ENCODE measurements around the gene PCID2.
"Not testable (repeated sequence)": the region's sequence is repeated elsewhere in the genome, so short reads cannot be mapped to it uniquely, and the experiment has no call there.

Gene PCID2

DNA sequence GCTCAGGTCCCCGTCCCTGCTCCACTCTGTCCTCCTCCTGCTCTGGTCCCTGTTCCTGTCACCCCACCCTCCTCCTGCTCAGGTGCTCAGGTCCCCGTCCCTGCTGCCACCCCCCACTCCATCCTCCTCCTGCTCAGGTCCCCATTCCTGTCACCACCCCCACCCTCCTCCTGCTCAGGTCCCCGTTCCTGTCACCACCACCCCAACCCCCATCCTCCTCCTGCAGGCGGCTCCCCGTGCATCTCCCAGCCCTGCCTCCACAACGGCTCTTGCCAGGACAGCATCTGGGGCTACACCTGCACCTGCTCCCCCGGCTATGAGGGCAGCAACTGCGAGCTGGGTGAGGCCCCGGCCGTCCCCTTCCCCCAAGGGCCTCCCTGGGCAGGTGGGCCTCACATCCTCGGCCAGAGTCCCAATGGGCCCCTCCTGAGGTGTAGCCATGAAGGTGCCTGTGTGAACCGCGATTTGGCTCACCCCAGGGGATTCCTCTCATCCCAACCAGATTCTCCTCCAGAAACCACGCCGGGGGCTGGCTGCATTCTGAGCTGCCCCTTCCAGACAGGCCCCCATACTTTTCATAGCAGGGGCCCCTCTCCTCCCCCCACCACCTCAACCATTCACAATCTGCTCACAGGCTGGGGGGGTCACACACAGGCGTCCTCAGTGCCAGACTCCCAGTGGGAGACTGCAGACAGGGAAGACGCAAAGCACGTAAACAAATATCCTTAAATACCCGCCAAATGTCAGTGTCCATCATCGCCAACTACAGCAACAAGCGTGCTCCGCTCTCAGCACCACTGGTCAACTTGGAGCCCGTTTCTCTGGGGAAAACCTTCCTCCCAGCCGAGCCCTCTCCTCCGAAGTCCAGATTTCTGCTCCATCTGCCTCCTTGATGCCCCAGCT, 45.4 kb downstream of the PCID2 start:
- no peak for DNase-seq

DNA sequence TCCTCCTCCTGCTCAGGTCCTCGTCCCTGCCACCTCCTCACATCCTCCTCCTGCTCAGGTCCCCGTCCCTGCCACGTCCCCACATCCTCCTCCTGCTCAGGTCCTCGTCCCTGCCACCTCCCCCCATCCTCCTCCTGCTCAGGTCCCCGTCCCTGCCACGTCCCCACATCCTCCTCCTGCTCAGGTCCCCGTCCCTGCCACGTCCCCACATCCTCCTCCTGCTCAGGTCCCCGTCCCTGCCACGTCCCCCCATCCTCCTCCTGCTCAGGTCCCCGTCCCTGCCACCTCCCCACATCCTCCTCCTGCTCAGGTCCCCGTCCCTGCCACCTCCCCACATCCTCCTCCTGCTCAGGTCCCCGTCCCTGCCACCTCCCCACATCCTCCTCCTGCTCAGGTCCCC, 46.5 kb downstream of the PCID2 start:
- not testable (repeated sequence) for DNase-seq

DNA sequence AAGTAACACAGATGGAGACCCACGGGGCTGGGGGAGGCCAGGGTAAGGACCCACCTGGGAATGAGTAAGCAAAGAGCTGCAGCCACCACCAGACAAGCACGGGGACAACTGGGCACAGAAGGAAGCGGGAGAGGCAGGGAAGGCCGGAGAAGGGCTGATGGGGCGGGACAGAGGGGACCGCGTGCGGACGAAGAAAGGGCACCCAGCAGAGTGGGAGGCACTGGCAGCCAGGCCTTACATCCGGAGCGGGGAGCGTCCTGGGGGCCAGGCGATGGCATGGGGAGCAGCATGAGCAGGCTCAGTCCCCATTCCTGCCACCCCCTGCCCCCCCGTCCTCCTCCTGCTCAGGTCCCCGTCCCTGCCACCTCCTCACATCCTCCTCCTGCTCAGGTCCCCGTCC, 47.0 kb downstream of the PCID2 start:
- no peak for DNase-seq

DNA sequence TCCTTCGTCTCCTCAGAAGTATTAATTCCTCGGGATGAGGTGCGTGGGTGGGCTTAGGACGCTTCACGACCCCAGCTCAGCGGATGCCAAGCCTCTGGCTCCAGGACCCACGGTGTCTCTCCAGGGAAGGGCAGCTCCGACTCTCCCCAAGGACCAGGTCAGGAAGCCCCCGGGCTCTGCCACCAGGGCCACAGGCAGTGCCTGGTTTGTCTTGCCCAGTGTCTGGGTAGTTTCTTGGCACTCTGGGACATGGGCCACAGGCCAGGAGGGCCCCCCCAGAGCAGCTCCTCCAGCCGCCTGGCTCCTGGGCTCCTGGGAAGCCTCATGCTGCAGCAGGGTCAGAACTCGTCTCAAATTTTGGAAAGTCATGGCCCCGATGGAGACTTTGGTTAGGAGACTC, 47.5 kb downstream of the PCID2 start:
- no peak for DNase-seq

DNA sequence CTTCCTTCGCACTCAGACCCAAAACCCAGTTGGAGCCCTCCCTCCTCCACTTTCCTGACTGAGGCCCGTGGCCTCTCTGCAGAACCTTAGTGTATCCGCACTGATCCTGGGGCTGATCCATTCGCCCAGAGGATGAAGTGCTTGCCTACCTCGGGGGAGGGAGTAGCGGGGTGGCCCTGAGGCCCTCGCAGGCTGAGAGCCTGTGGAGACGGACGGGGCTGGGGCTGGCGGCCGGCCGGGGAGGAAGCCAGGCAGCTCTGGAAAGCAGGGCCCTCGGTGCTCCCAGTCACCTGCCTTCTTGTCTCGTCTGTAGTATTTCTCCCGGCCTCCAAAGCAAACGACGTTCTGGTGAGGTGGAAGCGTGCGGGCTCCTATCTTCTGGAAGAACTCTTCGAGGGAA, 48.8 kb downstream of the PCID2 start:
- no peak for DNase-seq

DNA sequence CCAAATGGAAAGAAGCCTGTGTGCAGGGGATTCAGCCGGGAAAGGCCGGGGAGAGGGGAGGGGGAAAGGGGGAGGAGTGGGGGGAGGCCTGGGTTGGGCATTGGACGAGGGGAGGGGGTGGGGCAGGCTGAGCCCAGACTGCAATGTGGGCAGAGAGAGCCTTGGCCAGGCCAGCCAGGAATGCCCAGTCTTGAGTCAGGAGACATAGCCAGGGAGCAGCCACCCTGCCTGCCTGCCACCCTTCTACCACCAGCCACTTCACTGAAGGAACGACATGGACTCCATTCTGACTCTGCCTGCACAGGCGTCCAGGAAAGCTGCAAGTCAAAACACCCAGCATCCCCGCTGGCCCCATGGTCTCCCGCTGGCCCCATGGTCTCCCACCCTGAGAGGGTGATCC, 49.5 kb downstream of the PCID2 start:
- no peak for DNase-seq

DNA sequence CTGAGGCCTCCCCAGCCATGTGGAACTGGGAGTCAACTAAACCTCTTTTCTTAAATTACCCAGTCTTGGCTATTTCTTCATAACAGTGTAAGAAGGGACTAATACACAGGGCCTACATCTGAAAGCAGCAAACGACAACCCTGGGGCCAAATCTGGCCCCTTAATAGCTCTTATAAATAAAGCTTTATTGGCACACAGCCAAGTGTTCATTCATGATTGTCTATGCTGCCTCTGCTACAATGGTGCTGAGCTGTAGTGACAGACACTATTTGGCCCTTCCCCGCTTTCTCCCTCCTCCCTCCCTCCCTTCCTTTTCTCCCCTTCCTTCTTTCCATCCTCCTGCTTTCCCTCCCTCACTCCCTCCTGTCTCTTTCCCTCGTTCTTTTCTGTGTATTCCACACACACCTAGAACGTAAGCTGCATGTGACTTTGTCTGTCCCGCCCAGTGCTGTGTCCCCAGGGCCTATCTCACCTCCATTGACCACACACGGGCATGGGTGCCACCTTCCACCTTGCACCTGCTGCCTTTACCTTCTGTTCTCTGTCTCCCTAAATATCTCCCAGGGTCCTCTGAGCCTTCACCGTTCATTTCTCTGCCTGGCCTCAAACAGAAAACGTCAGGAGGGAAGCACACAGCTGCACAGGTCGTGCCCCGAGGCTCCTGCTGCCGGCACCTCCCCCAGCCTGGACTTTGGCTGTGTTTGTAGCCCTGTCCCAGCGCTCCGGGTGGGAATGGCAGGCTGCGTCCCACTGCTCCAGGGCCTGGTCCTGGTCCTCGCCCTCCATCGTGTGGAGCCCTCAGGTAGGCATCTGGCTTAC, 50.3 kb downstream of the PCID2 start, which contains the start of gene PROZ:
TSS of gene PROZ (plus strand) at position 720 of the 819 bp plus-strand sequence. CDS start at position 733, 13 bp downstream.
- DNase-seq, result no peak

DNA sequence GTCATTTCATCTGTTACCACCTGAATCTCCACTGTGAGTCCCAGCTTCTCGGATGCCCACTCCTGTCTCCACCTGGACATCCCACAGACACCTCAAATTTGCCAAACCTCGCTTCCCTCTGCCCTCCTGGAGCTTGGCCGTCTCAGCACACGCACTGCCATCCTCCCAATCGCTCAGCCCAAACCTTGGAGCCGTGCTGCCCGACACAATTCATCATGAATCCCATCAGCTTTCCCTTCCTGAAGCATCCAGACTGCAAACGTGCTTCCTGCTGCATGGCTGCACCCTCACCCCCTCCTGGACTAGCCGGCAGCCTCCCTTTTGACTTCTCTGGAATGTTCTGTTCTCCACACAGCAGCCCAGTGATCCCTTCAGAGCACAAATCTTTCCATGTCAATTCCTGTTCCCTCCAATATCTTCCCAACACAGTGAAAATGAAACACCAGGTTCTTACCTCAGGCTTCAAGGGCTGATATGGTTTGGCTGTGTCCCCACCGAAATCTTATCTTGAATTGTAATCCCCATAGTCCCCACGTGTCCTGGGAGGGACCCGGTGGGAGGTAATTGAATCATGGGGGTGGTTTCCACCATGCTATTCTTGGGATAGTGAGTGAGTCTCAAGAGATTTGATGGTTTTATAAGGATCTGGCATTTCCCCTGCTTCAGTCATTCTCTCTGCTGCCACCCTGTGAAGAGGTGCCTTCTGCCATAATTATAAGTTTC, 51.1 kb downstream of the PCID2 start:
- no peak for DNase-seq

DNA sequence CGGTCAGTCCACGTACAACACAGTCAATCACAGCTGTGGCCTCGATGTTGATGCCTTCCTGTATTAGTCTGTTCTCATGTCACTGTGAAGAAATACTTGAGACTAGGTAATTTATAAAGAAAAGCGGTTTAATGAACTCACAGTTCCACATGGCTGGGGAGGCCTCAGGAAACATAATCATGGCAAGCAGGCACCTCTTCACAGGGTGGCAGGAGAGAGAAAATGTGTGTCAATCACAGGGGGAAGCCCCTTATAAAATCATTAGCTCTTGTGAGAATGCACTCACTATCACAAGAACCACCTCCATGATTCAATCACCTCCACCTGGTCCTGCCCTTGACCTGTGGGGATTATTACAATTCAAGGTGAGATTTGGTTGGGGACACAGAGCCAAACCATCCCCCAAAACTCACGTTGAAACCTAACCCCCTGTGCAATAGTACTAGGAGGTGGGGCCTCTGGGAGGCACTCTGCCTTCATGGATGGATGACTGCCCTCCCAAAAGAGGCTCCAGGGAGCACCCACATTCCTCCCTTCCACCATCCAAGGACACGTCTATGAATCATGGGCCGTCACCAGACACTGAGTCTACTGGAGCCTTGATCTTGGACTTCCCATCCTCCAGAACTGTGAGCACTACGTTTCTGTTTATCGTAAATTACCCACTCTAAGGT, 52.4 kb downstream of the PCID2 start:
- DNase-seq, result no peak

DNA sequence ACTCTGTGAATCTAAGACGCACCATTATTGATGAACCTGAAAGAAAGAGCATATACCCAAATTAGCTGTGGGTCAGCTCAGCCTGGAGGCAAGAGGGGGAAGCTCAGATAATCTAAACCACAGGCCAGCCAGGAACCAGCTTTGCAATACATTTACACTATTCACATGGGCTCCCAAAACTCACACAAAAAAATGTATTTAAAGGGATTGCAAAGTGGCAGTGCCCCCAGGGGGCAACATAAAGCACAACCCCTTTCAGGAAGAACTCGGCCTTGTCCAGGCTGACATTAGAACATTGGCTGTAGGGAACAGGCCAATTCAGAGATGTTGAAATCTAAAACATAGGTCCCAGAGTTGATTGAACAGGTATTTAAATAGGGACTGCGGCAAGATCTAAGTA, 53.3 kb downstream of the PCID2 start:
- no peak for DNase-seq

DNA sequence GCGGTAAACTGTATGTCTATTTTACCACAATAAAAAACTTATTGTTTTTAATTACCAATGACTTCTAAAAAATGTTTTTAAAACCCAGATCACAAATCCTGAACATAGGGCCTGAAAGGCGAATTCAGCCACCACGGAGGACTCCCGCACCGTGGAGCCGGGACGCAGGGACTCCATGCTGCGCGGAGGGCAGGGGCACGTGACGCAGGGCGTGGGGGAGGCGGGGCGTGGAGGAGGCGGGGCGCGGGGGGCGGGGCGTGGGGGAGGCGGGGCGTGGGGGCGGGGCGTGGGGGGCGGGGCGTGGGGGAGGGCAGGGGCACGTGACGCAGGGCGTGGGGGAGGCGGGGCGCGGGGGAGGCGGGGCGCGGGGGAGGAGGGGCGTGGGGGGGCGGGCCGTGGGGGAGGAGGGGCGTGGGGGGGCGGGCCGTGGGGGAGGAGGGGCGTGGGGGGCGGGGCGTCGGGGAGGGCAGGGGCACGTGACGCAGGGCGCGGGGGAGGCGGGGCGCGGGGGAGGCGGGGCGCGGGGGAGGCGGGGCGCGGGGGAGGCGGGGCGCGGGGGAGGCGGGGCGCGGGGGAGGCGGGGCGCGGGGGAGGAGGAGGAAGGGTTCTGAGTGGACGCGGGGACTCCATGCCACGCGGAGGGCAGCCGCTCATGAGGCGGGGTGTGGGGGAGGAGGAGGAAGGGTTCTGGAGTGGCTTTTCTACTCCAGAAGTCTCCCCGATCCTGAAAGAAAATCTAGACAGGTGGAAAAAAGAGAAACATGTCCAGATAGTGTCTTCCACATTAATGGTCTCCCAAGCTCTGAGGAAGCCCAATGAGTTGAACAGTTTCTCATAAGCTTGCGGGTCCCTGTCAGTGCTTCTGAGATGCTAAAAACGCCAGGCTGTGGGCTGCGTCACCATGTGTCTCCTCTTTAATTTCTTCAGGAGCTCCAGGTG, 54.4 kb downstream of the PCID2 start:
- DNase-seq, result no peak

DNA sequence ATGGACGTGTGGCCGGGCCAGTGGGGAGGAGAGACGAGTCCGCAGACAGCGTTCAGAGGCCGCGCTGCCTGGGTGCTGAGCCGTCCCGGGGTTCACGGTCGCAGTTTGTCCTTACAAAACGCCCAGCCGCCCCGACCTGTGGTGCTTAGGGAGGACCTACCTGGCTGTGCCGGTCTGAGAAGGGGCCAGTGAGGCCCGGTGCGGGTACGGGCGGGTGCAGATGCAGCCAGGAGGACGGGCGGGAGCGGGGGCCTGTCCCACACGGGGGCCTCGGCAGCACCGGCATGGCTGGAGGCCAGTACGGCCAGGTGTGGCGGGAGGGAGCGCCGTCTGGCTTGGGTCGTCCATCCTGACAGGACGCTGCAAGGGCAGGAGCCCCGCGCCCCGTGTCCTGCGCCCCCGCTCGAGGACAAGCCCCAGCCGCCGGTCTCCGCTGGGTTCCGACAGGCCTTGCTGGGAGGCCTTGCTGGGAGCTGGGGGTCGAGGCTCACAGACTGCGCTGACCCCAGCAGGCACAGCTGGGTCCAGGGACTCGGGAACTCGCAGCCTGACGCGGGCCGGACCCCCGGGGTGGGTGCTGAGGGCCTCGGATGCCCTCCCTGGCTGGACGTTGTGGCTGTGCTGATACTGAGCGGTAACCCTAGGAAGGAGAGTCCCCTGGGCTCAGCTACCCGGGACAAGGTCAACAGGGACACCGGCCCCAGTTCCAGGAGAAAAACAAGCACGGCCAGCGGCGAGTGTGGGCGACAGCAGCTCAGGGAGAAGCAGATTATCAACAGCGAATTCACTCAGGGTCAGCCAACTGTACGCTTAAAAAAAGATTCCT, 55.3 kb downstream of the PCID2 start:
- peak; percentile 31 for DNase-seq

DNA sequence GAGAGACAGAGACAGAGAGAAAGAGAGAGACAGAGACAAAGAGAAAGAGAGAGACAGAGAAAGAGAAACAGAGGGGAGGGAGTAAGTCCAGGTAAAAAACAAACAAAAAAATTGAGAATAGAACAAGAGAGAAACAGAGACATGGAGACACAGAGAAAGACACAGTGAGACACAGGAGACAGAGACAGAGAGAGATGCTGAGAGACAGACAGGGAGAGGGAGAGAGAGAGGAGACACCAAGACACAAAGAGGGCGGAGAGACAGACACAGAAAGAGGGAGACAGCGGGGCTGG, 55.8 kb downstream of the PCID2 start:
- DNase-seq, result peak; percentile 34

DNA sequence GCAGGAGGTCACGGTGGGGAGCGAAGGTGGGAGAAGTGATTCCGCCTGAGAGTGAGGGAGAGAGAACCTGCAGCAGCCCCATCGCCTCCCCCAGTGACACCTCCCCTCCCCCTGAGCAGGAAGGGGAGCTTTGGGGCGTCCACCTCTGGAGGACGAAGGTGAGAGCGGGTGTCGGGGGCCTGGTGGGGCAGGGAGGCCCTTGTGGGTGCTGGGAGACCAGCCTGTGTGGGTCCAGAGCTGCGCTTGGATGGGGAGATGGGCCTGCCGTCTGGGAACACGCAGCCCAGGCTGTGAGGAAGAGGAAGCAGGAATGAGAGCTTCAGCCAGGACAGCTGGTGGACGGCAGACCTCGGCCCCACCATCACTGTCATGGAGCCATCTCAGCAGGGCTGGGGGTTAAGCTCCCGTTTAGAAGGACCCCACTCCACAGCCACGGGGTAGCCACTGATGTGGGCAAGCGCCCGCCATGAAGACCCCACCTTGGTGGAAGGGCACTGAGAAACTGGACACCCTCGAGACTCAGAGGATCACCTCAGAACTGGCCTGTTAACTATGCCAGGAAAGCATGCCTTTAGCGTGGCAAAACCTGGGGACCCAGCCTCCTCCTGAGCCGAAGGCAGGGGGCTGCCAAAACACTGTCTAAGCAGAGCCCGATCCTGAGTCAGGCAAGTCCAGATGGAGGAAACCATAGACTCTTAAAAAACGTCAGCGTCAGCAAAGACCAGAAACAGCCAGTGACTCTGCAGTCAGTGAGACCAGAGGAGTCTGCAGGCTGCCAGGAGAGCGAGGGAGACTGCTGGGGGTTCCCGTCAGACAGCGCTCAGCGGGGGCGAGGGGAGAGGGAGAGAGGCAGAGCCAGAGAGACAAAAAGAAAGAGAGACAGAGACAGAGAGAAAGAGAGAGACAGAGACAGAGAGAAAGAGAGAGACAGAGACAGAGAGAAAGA, 56.5 kb downstream of the PCID2 start:
- no peak for DNase-seq

DNA sequence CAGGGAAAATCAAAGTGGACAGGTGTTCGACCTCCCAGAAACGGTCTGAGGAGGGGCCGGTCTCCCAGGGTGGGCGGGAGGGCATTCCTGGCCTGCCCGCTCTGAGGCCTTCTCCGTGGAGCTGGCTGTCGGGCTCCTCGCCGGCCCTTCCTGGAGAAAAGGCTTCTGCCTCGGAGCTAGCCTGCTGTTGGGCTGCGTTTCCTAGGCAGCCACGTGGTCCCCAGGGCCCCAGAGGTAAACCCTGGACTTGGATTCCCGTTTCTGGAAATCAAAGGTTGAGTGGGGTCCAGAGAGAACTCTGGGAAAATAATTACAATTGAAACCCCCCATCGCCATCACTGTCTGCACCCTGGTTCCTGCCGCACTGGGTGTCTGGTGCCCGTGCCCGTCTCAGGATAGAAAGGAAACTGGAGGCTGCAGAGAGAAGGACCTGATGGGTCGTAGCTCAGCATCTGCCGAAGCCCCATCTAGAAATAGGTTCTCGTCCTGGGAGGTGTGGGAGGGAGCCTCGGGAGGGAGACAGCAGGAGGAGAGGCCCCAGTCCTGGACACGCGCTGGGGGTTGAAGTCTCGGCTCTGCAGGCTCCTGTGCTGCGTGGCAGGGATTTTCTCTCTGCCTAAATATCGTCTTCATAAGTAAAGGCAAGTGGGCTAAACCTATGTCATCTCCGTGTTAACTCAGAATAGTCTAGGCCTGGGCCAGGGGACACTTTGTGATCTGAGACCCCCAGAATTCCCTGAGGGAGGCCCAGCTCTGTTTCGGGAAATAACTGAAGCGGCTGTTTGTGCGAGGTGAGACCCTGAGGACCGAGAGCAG, 57.7 kb downstream of the PCID2 start:
- no peak for DNase-seq

DNA sequence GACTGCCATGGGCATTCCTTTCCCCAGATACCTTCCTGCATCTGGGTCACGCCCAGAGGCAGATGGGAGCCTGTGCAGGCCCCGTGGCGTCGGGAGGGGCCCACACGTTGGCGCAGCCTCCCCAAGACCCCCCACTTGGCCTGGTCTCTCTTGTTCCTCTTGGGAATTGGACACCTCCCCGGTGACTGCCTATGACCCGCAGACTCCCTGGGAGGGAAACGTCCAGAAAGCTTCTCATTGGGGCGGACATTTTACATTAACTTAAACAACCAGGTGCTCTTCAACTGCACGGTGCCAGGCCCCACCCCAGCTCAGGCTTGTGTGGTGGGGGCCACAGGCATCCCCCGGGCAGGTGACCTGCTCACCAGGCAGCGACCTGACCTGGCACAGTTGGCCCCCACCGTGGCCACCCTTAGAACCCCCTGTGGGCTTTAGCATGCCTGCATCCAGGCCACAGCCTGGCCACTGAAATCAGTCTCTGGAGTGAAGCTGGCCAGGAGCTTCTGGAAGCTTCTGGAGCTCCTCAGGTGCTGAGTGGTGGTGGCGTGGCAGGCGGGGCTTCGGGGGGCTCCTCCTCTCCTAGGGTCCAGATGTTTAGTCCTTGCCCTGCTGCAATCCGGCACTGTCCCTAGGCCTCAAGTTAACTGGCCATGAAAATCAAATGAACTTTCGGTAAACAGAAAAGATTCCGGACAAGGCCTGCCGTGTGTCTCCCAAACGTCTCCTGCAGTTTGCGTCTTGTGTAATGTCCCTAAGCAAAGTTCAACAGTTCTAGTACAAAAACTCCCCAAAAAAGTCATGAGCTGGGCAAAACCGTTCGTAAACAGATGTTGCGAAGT, 58.5 kb downstream of the PCID2 start:
- DNase-seq, result no peak

DNA sequence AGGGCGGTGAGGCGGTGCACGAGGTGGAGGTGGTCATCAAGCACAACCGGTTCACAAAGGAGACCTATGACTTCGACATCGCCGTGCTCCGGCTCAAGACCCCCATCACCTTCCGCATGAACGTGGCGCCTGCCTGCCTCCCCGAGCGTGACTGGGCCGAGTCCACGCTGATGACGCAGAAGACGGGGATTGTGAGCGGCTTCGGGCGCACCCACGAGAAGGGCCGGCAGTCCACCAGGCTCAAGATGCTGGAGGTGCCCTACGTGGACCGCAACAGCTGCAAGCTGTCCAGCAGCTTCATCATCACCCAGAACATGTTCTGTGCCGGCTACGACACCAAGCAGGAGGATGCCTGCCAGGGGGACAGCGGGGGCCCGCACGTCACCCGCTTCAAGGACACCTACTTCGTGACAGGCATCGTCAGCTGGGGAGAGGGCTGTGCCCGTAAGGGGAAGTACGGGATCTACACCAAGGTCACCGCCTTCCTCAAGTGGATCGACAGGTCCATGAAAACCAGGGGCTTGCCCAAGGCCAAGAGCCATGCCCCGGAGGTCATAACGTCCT, 59.4 kb downstream of the PCID2 start:
- DNase-seq, result no peak
